ENCODE data around the gene PCP2.
A peak's percentile ranks its signal among the peaks of the same experiment; 100 is the strongest.
"Not testable (repeated sequence)": the region's sequence is repeated elsewhere in the genome, so short reads cannot be mapped to it uniquely, and the experiment has no call there.

PCP2 gene

GRCh38 chr19:7645656-7646425 is 12.3 kb upstream of the PCP2 start:
- TF ChIP-seq CTCF (conservative IDR thresholded peaks at IDR 0.05; ENCODE audit: low read depth) = no peak
- no peak overlapping the region for H3K27ac ChIP-seq
- ChIA-PET POLR2A (ENCODE audit: low non-redundant PET) (no interaction called here), CTCF (no interaction called here)
- DNase-seq (ENCODE audit: low spot score) = no peak

DNA sequence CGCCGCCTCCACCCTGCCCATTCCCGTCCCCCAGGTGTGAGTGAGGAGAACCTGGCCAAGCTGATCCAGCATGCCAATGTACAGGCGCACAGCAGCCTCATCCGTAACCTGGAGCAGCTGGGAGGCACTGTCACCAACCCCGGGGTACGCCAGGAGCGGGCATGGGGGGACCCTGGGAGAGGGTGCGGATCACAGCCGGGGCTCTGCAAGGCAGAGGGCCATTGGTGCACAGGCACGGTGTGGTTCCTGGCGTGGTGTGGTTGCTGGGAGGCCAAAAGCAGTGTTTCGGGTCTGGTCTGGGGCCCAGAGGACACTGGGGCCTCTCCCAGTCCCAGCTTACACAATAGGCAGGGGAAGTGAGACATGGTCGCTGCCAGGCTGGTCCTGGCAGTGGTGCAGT is 11.6 kb upstream of the PCP2 start:
- ChIA-PET CTCF (no interaction called here), POLR2A (ENCODE audit: low non-redundant PET) (no interaction called here)
- no peak for DNase-seq (ENCODE audit: low spot score)
- TF ChIP-seq CTCF (conservative IDR thresholded peaks at IDR 0.05; ENCODE audit: low read depth) = no peak
- H3K27ac ChIP-seq = peak overlapping the region; percentile 19; the same call in 1 of the 2 replicates

DNA sequence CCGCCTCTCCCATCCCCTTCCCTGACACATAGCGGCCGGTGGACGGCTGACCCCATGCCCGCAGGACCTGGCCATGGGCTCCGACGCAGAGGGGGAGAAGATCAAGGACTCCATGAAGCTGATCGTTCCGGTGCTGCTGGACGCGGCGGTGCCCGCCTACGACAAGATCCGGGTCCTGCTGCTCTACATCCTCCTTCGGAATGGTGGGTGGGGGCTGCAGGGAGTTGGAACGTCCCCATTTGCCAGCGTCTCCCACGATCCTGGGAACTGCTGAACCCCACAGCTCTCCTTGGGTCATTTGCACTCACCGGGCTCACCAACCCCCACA is 11.0 kb upstream of the PCP2 start:
- POLR2A ChIA-PET (ENCODE audit: low non-redundant PET) = no interaction called here
- DNase-seq (ENCODE audit: low spot score) = no peak
- H3K27ac ChIP-seq = peak overlapping the region; percentile 19; the same call in 1 of the 2 replicates
- CTCF ChIA-PET = no interaction called here
- no peak for TF ChIP-seq CTCF (conservative IDR thresholded peaks at IDR 0.05; ENCODE audit: low read depth)

DNA sequence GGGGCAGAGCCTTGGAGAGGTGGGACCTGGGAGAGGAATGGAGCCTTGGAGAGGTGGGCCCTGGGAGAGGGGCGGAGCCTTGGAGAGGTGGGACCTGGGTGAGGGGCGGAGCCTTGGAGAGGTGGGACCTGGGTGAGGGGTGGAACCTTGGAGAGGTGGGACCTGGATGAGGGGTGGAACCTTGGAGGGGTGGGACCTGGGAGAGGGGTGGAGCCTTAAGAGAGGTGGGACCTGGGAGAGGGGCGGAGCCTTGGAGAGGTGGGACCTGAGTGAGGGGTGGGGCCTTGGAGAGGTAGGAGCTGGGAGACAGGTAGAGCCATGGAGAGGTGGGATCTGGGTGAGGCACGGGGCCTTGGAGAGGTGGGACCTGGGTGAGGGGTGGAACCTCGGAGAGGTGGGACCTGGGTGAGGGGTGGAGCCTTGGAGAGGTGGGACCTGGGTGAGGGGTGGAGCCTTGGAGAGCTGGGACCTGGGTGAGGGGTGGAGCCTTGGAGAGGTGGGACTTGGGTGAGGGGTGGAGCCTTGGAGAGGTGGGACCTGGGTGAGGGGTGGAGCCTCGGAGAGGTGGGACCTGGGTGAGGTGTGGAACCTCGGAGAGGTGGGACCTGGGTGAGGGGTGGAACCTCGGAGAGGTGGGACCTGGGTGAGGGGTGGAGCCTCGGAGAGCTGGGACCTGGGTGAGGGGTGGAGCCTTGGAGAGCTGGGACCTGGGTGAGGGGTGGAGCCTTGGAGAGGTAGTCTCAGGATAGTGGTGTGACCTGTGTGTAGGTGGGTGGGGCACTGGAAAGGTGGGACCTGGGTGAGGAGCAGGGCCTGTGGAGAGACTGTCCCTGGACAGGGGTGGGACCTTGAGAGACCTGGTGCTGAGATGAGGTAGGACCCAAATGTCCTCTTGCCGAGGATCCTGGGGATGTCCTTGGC is 10.4 kb upstream of the PCP2 start:
- CTCF ChIA-PET; H3K27ac ChIP-seq; POLR2A ChIA-PET (ENCODE audit: low non-redundant PET): not testable (repeated sequence)
- DNase-seq (ENCODE audit: low spot score) = peak; percentile 36

GRCh38 chr19:7643031-7643415 is 9.5 kb upstream of the PCP2 start:
- H3K27ac ChIP-seq = no peak overlapping the region
- DNase-seq (ENCODE audit: low spot score) = no peak
- ChIA-PET POLR2A (ENCODE audit: low non-redundant PET) (no interaction called here), CTCF (no interaction called here)
- no peak for TF ChIP-seq CTCF (conservative IDR thresholded peaks at IDR 0.05; ENCODE audit: low read depth)

- H3K27ac ChIP-seq = no peak overlapping the region
- no peak for DNase-seq (ENCODE audit: low spot score)
- POLR2A ChIA-PET (ENCODE audit: low non-redundant PET) = no interaction called here
- no peak for TF ChIP-seq CTCF (conservative IDR thresholded peaks at IDR 0.05; ENCODE audit: low read depth)
- CTCF ChIA-PET = no interaction called here
Observed at GRCh38 chr19:7642295-7643030, 8.9 kb upstream of the PCP2 start.

All from RWPE1 (cell line).